WERI-Rb-1 (cell line): ENCODE data around the gene MN1.
A peak's percentile ranks its signal among the peaks of the same experiment; 100 is the strongest.

Experiments used
- DNase-seq: peaks from one replicate; pipeline ENCODE4 v3.0.0-alpha.2; 2020
- H3K27ac ChIP-seq: fragments of 250-450 bp; sonication (Bioruptor Pico); 2 replicates; pipeline ENCODE4 v1.5.1; 2020; ENCODE audit warnings: mild to moderate bottlenecking, moderate library complexity
- H3K27me3 ChIP-seq: fragments of 250-450 bp; sonication (Bioruptor Pico); 2 replicates; pipeline ENCODE4 v1.5.1; 2021; ENCODE audit warnings: mild to moderate bottlenecking, low read depth, moderate library complexity; ENCODE audit not compliant: insufficient read depth, severe bottlenecking
- H3K36me3 ChIP-seq: fragments of 250-450 bp; sonication (Bioruptor Pico); 2 replicates; pipeline ENCODE4 v1.5.1; 2020; ENCODE audit warnings: mild to moderate bottlenecking, moderate library complexity
- H3K4me3 ChIP-seq: 2 replicates; pipeline ENCODE4 v1.5.1; 2011; ENCODE audit warnings: low read depth, mild to moderate bottlenecking, control low read depth, low read length
- H3K9me3 ChIP-seq: fragments of 250-450 bp; sonication (Bioruptor Pico); 2 replicates; pipeline ENCODE4 v1.5.1; 2021; ENCODE audit warnings: mild to moderate bottlenecking, moderate library complexity; ENCODE audit not compliant: severe bottlenecking
- CTCF ChIP-seq: IDR thresholded peaks from 2 replicates; pipeline ENCODE4 v1.5.1; 2011; ENCODE audit warnings: low read depth, mild to moderate bottlenecking, control low read depth, inconsistent platforms, low read length

MN1 gene

GRCh38 chr22:27717094-27717493, 84.5 kb downstream of the MN1 start:
- Histone ChIP-seq H3K4me3 (no peak overlapping the region), H3K36me3 (no peaks in the 10 kb centered on the region), H3K27me3 (no peaks in the 10 kb centered on the region), H3K9me3 (peaks cover 3% of the 10 kb centered on the region), H3K27ac (no peak overlapping the region)
- no peak for TF ChIP-seq CTCF
- DNase-seq = no peak

GRCh38 chr22:27716074-27716473, 85.5 kb downstream of the MN1 start:
- Histone ChIP-seq H3K4me3 (no peak overlapping the region), H3K36me3 (no peaks in the 10 kb centered on the region), H3K27me3 (no peaks in the 10 kb centered on the region), H3K27ac (no peak overlapping the region), H3K9me3 (peaks cover 3% of the 10 kb centered on the region)
- no peak for TF ChIP-seq CTCF
- no peak for DNase-seq

- H3K27ac ChIP-seq = no peak overlapping the region
- TF ChIP-seq CTCF = 0 out of 2 replicates have a peak, but pooled peaks have one; percentile 7
- peaks cover 3% of the 10 kb centered on the region for H3K9me3 ChIP-seq
- H3K36me3 ChIP-seq = no peaks in the 10 kb centered on the region
- no peak for DNase-seq
- H3K4me3 ChIP-seq = no peak overlapping the region
- no peaks in the 10 kb centered on the region for H3K27me3 ChIP-seq
These were observed 86.5 kb downstream of the MN1 start for GRCh38 chr22:27715106-27715505.

GRCh38 chr22:27714068-27714467, 87.5 kb downstream of the MN1 start:
- no peak for DNase-seq
- Histone ChIP-seq H3K4me3 (no peak overlapping the region), H3K27ac (no peak overlapping the region), H3K9me3 (peaks cover 3% of the 10 kb centered on the region), H3K27me3 (no peaks in the 10 kb centered on the region), H3K36me3 (no peaks in the 10 kb centered on the region)
- TF ChIP-seq CTCF = no peak

- TF ChIP-seq CTCF = no peak
- no peaks in the 10 kb centered on the region for H3K36me3 ChIP-seq
- peaks cover 3% of the 10 kb centered on the region for H3K9me3 ChIP-seq
- DNase-seq = peak; percentile 44
- no peaks in the 10 kb centered on the region for H3K27me3 ChIP-seq
- no peak overlapping the region for H3K4me3 ChIP-seq
- H3K27ac ChIP-seq = no peak overlapping the region
These were observed 88.1 kb downstream of the MN1 start for GRCh38 chr22:27713461-27713860.

GRCh38 chr22:27711756-27712155, 89.8 kb downstream of the MN1 start:
- no peaks in the 10 kb centered on the region for H3K27me3 ChIP-seq
- no peak for DNase-seq
- H3K36me3 ChIP-seq = no peaks in the 10 kb centered on the region
- H3K4me3 ChIP-seq = no peak overlapping the region
- H3K9me3 ChIP-seq = peaks cover 3% of the 10 kb centered on the region
- no peak for TF ChIP-seq CTCF
- no peak overlapping the region for H3K27ac ChIP-seq
